ENCODE data around the gene TNIK.

TNIK gene

GRCh38 chr3:171459942-171460724 lies at the start of gene TNIK:
TNIK (minus strand) TSS chr3:171460405; CDS start chr3:171460063, 342 bp downstream.
- Histone ChIP-seq H3K36me3 (ENCODE audit: control insufficient read depth, insufficient read depth, low read length, severe bottlenecking) (no peaks in the 10 kb centered on the region), H3K4me3 (ENCODE audit: low read length) (peak within 1 kb of the TSS; percentile 89), H3K9ac (ENCODE audit: low read length) (peak within 1 kb of the TSS; percentile 75), H3K9me3 (ENCODE audit: control insufficient read depth, low read length) (no peaks in the 10 kb centered on the region), H3K27me3 (replicated peaks; ENCODE audit: control insufficient read depth, insufficient read depth, low read length) (peaks cover 8% of the 10 kb centered on the region), H3K4me1 (ENCODE audit: control insufficient read depth, insufficient read depth, low read length) (peaks cover 11% of the 10 kb centered on the region)
- DNase-seq (ENCODE audit: low read depth), result peak; percentile 78

- no peak for DNase-seq (ENCODE audit: low read depth)
- no peaks in the 10 kb centered on the region for H3K36me3 ChIP-seq (ENCODE audit: control insufficient read depth, insufficient read depth, low read length, severe bottlenecking)
- H3K4me3 ChIP-seq (ENCODE audit: low read length), result no peak overlapping the region
- H3K4me1 ChIP-seq (ENCODE audit: control insufficient read depth, insufficient read depth, low read length), result peaks cover 2% of the 10 kb centered on the region
- H3K9ac ChIP-seq (ENCODE audit: low read length), result no peak overlapping the region
- H3K9me3 ChIP-seq (ENCODE audit: control insufficient read depth, low read length), result no peaks in the 10 kb centered on the region
- H3K27me3 ChIP-seq (replicated peaks; ENCODE audit: control insufficient read depth, insufficient read depth, low read length), result no peaks in the 10 kb centered on the region
These were observed 48.5 kb upstream of the TNIK start for GRCh38 chr3:171508676-171509075.

DNA sequence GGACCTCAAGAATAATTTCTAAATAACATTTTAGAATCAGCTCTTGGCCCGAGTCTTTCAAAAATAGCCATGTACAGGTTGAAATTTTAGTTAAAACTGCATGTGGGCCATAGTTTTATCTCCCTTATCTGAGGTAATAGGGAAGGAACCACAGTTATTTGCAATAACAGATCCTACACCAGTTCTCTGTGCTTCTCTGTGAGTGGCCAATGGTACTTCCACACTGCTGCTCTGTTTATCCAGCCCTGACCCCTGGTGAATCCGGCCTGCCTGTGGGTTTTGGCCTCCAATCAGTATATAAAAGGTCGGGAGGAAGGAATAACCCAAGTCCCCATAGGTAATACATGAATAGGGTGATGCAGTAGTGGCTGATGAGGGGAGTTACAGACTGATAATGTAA lies 48.0 kb upstream of the TNIK start:
- H3K4me3 ChIP-seq (ENCODE audit: low read length), result no peak overlapping the region
- no peak for DNase-seq (ENCODE audit: low read depth)
- no peak overlapping the region for H3K9ac ChIP-seq (ENCODE audit: low read length)
- H3K4me1 ChIP-seq (ENCODE audit: control insufficient read depth, insufficient read depth, low read length), result no peaks in the 10 kb centered on the region
- no peaks in the 10 kb centered on the region for H3K9me3 ChIP-seq (ENCODE audit: control insufficient read depth, low read length)
- H3K27me3 ChIP-seq (replicated peaks; ENCODE audit: control insufficient read depth, insufficient read depth, low read length), result no peaks in the 10 kb centered on the region
- no peaks in the 10 kb centered on the region for H3K36me3 ChIP-seq (ENCODE audit: control insufficient read depth, insufficient read depth, low read length, severe bottlenecking)

DNA sequence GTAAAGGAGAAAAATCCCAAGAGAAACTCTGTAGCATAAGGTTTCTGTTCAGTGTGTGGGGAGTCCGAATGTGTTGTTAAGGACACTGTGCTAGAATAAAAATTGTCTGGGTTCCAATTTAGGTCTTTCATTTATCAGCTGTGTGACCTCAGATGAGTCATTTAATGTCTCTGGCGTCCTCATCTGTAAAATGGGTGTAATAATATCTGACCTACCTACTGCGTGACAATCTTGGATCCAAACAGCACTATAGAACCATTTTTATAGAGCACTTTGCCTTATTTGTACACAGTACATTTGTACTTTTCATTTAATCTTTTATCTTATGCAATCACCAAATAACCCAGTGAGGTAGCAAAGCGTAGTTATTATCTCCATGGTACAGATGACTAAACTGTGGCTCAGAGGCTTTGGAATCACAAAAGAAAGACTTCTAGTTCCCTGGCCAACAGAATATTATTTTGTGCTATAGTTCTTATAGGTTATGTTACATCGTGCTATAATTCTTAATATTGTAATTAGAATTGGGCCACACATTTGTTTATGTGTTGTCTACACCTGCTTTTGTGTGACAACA lies 46.6 kb upstream of the TNIK start:
- H3K4me1 ChIP-seq (ENCODE audit: control insufficient read depth, insufficient read depth, low read length), result no peaks in the 10 kb centered on the region
- H3K27me3 ChIP-seq (replicated peaks; ENCODE audit: control insufficient read depth, insufficient read depth, low read length), result no peaks in the 10 kb centered on the region
- no peak overlapping the region for H3K9ac ChIP-seq (ENCODE audit: low read length)
- peak; percentile 18 for DNase-seq (ENCODE audit: low read depth)
- H3K9me3 ChIP-seq (ENCODE audit: control insufficient read depth, low read length), result no peaks in the 10 kb centered on the region
- no peak overlapping the region for H3K4me3 ChIP-seq (ENCODE audit: low read length)
- H3K36me3 ChIP-seq (ENCODE audit: control insufficient read depth, insufficient read depth, low read length, severe bottlenecking), result no peaks in the 10 kb centered on the region

GRCh38 chr3:171505822-171506333 lies 45.7 kb upstream of the TNIK start:
- DNase-seq (ENCODE audit: low read depth), result no peak
- H3K36me3 ChIP-seq (ENCODE audit: control insufficient read depth, insufficient read depth, low read length, severe bottlenecking), result no peaks in the 10 kb centered on the region
- H3K4me3 ChIP-seq (ENCODE audit: low read length), result no peak overlapping the region
- H3K4me1 ChIP-seq (ENCODE audit: control insufficient read depth, insufficient read depth, low read length), result no peaks in the 10 kb centered on the region
- H3K27me3 ChIP-seq (replicated peaks; ENCODE audit: control insufficient read depth, insufficient read depth, low read length), result no peaks in the 10 kb centered on the region
- H3K9ac ChIP-seq (ENCODE audit: low read length), result no peak overlapping the region
- H3K9me3 ChIP-seq (ENCODE audit: control insufficient read depth, low read length), result no peaks in the 10 kb centered on the region

GRCh38 chr3:171504376-171504775 lies 44.2 kb upstream of the TNIK start:
- Histone ChIP-seq H3K36me3 (ENCODE audit: control insufficient read depth, insufficient read depth, low read length, severe bottlenecking) (no peaks in the 10 kb centered on the region), H3K4me3 (ENCODE audit: low read length) (no peak overlapping the region), H3K9ac (ENCODE audit: low read length) (no peak overlapping the region), H3K27me3 (replicated peaks; ENCODE audit: control insufficient read depth, insufficient read depth, low read length) (no peaks in the 10 kb centered on the region), H3K9me3 (ENCODE audit: control insufficient read depth, low read length) (no peaks in the 10 kb centered on the region), H3K4me1 (ENCODE audit: control insufficient read depth, insufficient read depth, low read length) (no peaks in the 10 kb centered on the region)
- DNase-seq (ENCODE audit: low read depth), result no peak

DNA sequence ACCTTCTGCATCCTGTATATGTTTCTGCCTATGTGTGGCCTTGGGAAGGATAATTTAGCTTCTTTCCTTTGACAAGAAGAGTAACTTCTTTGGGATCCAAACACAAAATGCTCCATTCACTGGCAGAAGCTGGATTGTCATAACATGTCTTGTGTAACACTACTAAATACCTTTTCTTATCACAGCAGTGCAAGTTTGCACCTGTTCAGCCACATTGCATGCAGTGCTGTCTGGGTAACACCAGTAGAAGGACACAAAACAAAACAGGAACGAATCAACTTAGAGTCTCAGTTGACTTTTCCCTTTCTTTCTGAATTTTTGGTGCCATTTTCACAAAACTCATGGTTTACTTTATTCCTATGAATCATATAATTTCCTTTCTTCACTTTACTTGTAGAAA lies 43.6 kb upstream of the TNIK start:
- no peaks in the 10 kb centered on the region for H3K36me3 ChIP-seq (ENCODE audit: control insufficient read depth, insufficient read depth, low read length, severe bottlenecking)
- no peaks in the 10 kb centered on the region for H3K27me3 ChIP-seq (replicated peaks; ENCODE audit: control insufficient read depth, insufficient read depth, low read length)
- no peak for DNase-seq (ENCODE audit: low read depth)
- H3K4me3 ChIP-seq (ENCODE audit: low read length), result no peak overlapping the region
- no peak overlapping the region for H3K9ac ChIP-seq (ENCODE audit: low read length)
- H3K4me1 ChIP-seq (ENCODE audit: control insufficient read depth, insufficient read depth, low read length), result no peaks in the 10 kb centered on the region
- H3K9me3 ChIP-seq (ENCODE audit: control insufficient read depth, low read length), result no peaks in the 10 kb centered on the region

DNA sequence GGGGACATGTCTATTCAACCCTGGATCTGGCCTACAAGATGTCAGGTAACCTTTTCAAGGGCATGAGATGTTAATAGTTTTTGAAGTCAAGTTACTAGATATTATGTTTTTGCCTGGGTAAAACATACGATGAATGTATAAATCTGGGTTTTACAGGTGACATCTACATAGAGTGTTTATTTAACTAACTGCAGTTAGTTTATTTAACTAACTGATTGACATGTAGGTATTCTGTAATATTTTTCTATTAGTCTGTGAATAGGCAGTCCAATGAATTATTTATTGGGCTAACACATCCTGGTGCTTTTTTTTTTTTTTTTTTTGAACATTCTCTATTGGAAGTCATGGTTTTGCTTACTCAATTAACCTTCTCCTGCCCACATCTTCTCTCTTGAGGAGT lies 38.7 kb upstream of the TNIK start:
- no peaks in the 10 kb centered on the region for H3K4me1 ChIP-seq (ENCODE audit: control insufficient read depth, insufficient read depth, low read length)
- no peak for DNase-seq (ENCODE audit: low read depth)
- H3K4me3 ChIP-seq (ENCODE audit: low read length), result no peak overlapping the region
- no peaks in the 10 kb centered on the region for H3K27me3 ChIP-seq (replicated peaks; ENCODE audit: control insufficient read depth, insufficient read depth, low read length)
- H3K9ac ChIP-seq (ENCODE audit: low read length), result no peak overlapping the region
- no peaks in the 10 kb centered on the region for H3K9me3 ChIP-seq (ENCODE audit: control insufficient read depth, low read length)
- H3K36me3 ChIP-seq (ENCODE audit: control insufficient read depth, insufficient read depth, low read length, severe bottlenecking), result no peaks in the 10 kb centered on the region

GRCh38 chr3:171497468-171497867 lies 37.3 kb upstream of the TNIK start:
- Histone ChIP-seq H3K9ac (ENCODE audit: low read length) (no peak overlapping the region), H3K9me3 (ENCODE audit: control insufficient read depth, low read length) (no peaks in the 10 kb centered on the region), H3K27me3 (replicated peaks; ENCODE audit: control insufficient read depth, insufficient read depth, low read length) (no peaks in the 10 kb centered on the region), H3K36me3 (ENCODE audit: control insufficient read depth, insufficient read depth, low read length, severe bottlenecking) (no peaks in the 10 kb centered on the region), H3K4me1 (ENCODE audit: control insufficient read depth, insufficient read depth, low read length) (no peaks in the 10 kb centered on the region), H3K4me3 (ENCODE audit: low read length) (no peak overlapping the region)
- no peak for DNase-seq (ENCODE audit: low read depth)

DNA sequence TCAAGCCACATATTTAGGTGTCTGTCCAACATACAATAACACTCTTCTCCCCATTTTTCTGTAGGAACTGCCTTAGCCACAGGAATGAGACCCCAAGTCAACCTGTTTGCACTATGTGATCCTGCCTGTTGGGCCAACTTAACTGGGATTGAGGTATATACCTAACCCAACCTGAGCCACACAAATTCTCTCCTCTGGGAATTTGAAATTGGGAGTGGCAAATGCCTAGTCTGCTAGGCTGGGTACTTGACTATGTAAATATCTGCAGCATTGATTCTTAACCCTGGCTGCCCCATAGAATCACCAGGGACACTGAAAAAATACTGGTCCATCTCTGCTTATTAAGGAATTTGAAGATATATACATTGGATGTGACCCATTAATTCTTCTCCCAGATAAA lies 35.2 kb upstream of the TNIK start:
- DNase-seq (ENCODE audit: low read depth), result no peak
- Histone ChIP-seq H3K27me3 (replicated peaks; ENCODE audit: control insufficient read depth, insufficient read depth, low read length) (no peaks in the 10 kb centered on the region), H3K9ac (ENCODE audit: low read length) (no peak overlapping the region), H3K4me1 (ENCODE audit: control insufficient read depth, insufficient read depth, low read length) (no peaks in the 10 kb centered on the region), H3K4me3 (ENCODE audit: low read length) (no peak overlapping the region), H3K36me3 (ENCODE audit: control insufficient read depth, insufficient read depth, low read length, severe bottlenecking) (no peaks in the 10 kb centered on the region), H3K9me3 (ENCODE audit: control insufficient read depth, low read length) (no peaks in the 10 kb centered on the region)

- Histone ChIP-seq H3K4me1 (ENCODE audit: control insufficient read depth, insufficient read depth, low read length) (no peaks in the 10 kb centered on the region), H3K36me3 (ENCODE audit: control insufficient read depth, insufficient read depth, low read length, severe bottlenecking) (no peaks in the 10 kb centered on the region), H3K4me3 (ENCODE audit: low read length) (no peak overlapping the region), H3K27me3 (replicated peaks; ENCODE audit: control insufficient read depth, insufficient read depth, low read length) (no peaks in the 10 kb centered on the region), H3K9ac (ENCODE audit: low read length) (no peak overlapping the region), H3K9me3 (ENCODE audit: control insufficient read depth, low read length) (no peaks in the 10 kb centered on the region)
- DNase-seq (ENCODE audit: low read depth), result no peak
These were observed 34.4 kb upstream of the TNIK start for GRCh38 chr3:171494457-171495109.

Data from adipocyte (in vitro differentiated cells).